Measurements from ENCODE around the gene P2RY6.
A peak's percentile ranks its signal among the peaks of the same experiment; 100 is the strongest.

P2RY6 gene

DNA sequence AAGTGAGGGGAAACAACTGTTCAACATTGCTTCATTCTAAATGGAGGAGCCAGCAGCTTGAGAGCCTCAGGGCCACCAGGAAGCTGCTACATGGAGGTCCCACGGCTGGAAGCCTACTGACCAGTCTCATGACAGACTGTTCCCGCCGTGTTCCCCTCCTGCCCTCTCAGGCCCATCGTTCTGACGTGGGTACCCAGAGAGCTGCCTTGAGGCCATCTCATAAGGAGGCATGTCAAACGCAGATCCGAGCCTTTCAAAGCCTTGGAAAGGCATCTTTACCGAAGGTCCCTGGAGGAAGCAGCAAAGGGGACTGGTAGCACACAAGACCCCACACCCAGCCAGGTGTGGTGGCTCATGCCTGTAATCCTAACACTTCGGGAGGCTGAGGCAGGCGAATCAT lies 27.6 kb downstream of the P2RY6 start:
- no peak for DNase-seq

DNA sequence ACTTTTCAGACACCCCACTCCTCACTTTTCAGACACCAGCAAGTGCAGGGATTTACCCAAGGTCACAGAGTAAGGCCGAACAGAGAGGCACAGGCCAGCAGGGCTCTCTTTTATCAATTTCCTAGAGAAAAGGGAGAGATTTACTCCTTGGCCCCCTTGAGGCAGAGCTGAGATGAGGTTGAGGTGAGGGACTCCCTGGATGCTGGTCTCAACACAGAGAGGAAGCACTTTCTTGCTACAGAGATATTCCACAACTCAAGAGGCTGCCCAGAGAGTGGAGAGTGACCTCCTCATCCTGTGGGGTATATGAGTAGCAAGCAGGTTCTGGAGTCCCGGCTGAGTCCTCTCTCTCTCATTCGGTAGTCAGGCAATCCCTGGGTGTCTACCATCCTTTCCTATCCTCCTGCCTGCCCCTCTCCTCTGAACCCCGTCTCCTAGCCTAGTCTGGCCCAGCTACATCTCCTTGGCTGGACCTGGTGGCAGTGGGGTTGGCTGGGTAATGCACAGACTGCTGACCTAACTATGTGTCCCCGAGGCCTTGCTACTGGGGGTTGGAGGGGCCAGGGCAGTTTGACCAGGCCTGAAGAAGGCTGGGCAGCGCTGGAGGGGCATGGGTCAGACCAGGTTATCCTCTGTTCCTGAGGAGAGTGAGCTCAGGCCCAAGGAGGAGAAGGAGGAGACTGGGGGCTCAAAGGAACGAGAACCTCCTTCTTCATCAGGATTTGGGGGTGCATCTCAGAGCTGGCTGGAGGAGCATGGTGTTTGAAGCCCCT lies 34.1 kb downstream of the P2RY6 start:
- DNase-seq, result no peak

DNA sequence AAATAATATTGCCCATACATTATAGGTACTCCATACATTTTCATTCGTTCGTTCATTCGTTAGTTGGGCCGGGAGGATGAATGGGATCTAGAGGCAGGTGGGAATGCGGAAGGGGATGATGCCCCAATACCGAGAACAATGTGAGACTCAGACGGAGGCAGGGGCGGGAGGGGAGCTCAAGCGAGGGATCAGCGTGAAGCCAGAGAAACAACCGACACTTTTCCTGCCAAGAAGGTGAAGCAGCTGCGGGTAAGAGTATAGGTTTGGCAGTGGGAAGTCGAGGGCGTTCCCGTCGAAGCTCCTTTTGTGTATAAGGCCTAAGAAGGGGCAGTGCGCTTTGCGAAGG lies 34.8 kb downstream of the P2RY6 start:
- DNase-seq, result no peak

DNA sequence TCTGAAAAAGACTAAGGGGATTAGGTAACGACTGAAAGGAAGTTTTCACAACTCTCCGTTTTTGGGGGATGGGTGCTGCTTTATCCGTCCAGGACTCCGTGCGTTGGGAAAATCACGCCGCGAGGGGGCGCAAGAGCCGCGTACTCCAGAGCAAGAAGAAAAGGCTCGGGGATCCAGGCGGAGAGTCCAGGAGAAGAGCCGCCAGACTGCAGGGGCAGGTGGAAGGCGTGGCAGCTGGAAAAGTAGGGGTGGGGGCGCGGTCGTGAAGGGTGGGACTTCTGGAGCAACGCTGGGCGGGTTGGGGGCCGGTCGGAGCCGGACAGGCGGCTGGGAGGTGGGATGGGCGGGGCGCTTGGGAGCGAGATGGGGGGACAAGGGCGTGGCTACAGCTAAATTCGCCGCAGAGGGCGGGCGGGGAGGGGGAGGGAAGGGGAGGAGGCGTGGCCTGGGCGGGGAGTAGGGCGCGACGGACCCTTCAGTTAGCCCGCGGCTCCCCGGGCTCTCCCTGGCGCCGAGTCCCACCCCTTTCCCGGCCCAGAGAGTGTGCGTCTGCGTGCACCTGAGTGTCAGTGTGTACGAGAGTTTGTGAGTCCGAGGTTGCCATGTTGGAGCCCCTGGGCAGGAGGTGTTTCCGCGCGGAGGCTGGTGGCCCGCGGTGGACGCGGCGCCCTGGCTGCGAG lies 35.3 kb downstream of the P2RY6 start:
- DNase-seq, result peak; percentile 87 to 90

DNA sequence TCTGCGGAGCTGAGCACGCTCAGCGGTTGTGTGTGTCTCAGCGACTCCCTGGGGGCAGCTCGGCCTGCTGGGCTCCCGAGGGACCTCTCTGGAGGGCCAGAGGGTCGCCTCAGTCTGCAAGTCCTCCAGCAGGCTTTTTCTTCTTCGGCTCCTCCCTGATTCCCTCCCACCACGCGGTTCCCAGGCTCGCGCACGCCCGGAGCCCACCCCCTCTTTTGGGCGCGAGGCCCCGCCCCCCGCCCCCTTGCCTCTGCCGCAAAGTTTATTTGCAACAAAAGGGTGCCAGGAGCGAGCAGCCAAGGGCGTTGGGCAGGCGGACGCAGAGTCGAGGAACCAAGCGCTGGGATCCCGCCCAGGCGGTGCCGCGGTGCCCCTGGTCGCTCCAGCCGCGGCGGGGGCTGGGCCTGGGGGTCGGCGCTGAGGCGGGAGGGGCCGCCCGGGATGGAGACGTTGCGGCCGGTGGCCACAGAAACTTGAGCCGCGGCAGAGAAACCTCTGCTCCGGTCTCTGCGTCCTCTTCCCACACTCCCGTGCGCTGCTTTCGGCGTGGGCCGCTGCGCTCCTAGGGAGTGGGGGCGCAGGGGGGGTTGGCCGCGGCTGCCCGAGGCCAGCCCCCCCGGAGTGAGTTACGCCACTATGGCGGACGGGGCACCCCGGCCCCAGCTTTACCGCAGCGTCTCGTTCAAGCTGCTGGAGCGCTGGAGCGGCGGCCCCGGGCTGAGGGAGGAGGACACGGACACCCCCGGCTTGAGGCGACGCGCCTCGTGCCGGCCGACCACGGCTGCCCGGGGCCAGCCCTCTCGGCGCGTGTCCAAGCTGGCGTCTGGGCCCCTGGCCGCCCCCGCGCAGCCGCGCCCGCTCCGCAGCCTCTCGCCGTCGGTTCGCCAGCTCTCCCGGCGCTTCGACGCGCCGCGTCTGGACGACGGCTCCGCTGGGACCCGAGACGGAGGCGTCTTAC lies 36.1 kb downstream of the P2RY6 start, which contains the start of gene ARHGEF17:
Gene ARHGEF17, plus strand, starts transcription at position 274 of the 958 bp plus-strand sequence. Its CDS starts 363 bp downstream, at position 637.
- DNase-seq, result peak in 1 of 2 donors; percentile 39

DNA sequence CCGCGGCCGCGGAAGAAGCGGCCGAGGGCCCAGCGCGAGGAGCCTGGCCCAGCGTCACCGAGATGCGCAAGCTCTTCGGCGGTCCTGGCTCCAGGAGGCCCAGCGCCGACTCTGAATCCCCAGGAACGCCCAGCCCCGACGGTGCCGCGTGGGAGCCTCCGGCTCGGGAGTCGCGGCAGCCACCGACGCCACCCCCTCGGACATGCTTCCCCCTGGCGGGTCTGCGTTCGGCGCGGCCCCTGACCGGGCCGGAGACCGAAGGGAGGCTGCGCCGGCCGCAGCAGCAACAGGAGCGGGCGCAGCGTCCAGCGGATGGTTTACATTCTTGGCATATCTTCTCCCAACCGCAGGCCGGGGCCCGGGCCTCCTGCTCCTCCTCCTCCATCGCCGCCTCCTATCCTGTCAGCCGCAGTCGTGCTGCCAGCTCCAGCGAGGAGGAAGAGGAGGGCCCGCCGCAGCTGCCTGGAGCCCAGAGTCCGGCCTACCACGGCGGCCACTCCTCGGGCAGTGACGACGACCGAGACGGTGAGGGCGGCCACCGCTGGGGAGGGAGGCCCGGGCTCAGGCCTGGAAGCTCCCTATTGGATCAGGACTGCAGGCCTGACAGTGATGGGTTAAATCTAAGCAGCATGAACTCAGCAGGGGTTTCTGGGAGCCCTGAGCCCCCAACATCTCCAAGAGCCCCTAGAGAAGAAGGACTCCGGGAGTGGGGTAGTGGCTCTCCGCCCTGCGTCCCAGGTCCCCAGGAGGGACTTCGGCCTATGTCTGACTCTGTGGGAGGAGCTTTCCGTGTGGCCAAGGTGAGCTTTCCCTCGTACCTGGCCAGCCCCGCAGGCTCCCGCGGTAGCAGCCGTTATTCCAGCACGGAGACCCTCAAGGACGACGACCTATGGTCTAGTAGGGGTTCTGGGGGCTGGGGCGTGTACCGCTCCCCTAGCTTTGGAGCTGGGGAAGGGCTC lies 37.1 kb downstream of the P2RY6 start:
- DNase-seq, result peak in 1 of 2 donors; percentile 35

DNA sequence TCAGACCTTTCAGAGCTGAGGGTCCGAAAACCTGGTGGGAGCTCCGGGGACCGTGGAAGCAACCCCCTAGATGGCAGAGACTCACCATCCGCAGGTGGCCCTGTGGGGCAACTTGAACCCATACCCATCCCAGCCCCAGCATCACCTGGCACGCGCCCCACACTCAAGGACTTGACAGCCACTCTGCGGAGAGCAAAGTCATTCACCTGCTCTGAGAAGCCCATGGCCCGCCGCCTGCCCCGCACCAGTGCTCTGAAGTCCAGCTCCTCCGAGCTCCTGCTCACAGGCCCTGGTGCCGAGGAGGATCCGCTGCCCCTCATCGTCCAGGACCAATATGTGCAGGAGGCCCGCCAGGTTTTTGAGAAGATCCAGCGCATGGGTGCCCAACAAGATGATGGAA lies 37.9 kb downstream of the P2RY6 start:
- DNase-seq, result no peak

DNA sequence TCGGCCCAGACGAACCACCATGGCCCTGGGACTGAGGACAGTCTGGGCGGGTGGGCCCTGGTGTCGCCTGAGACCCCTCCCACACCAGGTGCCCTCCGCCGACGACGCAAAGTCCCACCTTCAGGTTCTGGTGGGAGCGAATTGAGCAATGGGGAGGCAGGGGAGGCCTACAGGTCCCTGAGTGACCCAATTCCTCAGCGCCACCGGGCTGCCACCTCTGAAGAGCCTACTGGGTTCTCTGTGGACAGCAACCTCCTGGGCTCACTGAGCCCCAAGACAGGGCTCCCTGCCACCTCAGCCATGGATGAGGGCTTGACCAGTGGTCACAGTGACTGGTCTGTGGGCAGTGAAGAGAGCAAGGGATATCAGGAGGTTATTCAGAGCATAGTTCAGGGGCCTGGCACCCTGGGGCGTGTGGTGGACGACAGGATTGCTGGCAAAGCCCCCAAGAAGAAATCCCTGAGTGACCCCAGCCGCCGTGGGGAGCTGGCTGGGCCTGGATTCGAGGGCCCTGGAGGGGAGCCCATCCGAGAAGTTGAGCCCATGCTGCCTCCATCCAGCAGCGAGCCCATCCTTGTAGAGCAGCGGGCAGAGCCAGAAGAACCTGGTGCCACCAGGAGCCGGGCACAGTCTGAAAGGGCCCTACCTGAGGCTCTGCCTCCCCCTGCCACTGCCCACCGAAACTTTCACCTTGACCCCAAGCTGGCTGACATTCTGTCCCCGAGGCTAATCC lies 38.7 kb downstream of the P2RY6 start:
- DNase-seq, result no peak

DNA sequence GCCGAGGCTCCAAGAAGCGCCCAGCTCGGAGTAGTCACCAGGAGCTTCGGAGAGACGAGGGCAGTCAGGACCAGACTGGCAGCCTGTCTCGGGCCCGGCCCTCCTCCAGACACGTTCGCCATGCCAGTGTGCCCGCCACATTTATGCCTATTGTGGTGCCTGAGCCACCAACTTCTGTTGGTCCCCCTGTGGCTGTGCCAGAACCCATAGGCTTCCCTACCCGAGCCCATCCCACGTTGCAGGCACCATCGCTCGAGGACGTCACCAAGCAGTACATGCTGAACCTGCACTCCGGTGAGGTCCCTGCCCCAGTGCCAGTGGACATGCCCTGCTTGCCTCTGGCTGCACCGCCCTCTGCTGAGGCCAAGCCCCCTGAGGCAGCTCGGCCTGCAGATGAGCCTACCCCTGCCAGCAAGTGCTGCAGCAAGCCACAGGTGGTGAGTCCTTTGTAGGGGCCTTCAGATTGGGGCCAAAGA lies 39.3 kb downstream of the P2RY6 start:
- no peak for DNase-seq

DNA sequence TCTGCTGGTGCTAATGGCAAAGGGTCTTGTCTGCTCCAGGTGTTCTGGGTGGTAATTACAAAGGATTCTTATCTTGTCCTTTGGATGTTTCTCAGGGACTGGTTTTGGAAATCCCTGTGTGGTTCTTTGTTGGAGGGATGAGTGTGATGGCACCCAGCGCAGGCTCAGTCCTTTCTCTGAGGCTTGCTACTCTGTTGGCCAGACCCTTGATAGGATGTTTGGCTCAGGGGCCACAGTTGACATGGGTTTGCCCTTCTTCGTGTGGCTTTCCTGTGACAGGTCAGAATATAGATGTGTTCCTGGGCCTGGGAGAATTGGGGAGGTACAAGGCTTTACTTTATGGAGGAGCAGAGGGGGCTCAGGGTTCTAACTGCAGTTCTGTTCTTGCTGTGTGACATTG lies 39.9 kb downstream of the P2RY6 start:
- no peak for DNase-seq

DNA sequence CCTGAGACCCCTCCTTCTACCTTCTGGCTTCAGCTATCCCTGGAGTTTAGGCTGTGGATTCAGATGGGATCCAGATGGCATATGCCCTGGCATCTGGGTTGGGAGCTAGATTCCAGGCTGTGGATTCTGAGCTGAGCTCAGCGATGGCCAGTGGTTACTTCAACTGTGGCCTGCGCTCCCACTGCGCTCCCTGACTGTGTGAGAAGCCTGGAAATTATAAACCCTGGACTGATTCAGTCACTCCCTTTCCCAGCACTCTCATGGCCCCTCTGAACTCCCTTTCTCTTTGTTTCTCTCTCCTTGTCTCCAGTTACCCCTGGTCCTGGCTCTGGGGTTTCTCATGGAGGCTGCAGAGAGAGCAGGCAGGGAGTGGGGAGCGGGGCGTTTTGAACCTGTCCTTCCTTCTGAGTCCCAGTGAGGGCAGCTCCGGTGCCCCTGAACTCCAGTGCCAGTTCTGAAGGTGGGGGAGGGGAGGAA lies 40.8 kb downstream of the P2RY6 start:
- DNase-seq, result no peak

DNA sequence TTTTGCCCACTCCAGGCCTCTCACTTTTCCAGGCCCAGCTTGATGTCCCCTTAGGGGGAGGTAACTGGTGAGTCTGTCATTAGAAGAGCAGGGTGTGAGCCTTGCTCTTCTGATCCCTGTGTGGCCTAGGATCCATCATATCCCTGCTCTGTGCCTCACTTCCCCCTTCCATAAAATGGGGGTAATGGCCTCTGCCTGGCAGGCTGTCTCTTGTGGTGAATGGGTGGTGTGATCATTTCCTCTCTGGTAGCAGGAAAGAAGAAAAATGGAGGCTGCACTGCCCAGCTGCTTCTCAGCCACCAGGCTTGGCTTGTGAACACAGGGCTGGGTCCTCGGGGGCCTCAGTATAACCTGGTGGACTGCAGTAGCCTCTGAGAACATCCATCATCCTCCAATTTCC lies 41.5 kb downstream of the P2RY6 start:
- DNase-seq, result no peak

DNA sequence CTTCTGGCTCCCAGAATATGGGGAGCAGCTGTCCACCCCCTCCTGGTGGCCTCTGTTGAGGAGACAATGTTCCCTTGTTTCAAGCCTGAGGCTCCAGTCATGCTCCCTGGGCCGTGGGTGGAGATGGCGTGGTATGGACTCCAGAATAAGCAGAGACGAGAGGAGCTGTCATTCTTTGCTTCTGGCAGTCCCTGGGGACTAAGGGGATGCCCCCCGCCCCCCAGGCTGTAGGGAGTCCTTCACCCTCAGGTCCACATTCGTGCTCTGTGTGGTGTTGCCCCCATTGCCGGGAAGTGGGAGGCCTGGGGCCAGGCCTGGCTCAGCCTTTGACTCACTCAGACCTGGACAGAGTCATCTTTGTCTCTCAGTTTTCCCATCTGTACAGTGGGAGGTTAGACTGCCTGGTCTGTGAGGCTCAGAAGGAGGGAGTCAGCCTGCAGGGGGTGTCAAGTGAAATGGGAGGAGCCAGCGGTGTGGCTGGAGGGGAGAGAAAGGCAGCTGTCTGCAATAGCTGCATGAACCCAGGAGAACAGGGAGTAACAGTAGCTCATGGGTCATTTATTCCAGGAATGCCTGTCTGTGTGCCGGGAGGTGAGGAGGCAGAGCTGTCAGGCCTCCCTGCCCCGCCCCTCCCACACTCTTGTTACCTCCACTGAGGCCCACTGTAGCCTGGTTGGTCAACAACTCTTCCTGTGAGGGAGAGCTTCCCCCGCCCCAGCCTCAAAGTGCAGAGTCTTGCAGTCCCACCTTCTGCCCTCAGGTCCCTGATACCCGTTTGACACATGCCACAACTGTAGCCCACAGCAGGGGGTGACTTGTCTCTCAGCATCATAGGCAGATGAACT lies 42.2 kb downstream of the P2RY6 start:
- DNase-seq, result no peak

DNA sequence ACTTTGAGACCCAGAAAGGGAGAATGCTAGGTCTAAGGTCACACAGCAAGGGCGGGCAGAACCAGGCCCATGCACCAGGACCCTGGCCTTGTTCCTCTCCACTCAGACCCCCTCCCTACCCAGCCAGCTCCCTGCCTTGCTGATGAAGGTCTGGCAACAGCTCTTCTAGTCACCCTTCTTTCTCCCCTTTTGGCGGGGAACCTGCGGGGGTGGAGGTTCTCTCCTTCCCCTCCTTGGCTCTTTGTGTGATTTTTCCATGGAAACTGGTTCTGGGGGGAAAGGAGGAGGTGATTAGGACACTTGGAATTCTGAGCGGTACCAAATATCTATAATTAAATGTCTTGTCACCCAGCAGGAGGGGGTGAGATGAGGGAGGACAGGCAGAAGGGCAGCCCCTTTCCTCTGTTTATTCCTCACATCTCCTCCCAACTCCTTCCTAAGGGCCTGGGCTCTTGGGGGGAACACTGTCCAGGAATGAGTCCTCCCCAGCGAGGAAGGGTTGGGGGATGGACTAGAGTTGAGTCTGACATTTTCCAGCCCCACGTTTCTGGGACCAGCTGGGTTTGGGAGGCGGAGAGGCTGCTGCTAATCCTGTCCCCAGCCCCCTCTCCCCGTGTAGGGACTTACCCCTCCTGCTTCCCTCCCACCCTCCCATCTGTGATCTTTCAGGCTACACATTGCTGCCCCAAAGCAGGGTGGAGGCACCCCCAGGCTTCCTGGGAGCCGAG lies 43.3 kb downstream of the P2RY6 start:
- DNase-seq, result no peak

DNA sequence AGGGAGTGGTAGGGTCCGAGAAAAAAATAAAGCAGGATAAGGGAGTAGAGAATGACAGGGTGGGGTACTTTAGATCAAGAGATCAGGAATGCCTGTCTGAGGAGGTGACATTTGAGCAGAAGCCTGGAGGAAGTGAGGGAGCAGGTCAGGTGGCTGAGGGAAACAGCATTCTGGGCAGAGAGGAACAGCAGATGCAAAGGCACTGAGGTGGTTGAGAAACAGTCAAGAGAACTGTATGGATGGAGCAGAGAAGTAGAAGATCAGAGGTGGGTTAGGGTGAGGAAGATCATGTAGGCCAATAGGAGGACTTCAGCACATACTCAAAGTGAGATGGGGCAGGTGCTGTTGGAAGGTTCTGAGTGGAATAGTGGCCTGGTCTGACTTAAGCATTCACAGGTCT lies 44.3 kb downstream of the P2RY6 start:
- DNase-seq, result no peak

DNA sequence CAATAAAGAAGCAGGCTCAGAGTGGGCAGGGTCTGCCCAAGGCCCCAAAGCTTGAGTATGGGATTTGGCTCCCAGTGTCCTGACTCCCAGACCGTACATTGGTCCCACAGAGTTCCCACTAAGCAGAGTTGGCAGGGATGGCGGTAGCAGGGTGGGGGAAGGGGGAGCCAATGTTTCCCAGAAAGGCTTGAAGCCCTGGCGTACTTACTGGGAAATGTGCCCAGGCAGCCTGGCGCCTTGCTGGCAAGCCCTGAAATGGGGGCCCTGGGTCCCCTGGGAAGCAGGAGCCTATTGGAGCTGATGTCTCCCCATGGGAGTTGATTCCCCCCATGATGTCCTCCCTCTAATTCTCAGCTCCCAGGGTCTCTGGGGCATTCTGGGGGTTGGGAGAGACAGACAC lies 45.2 kb downstream of the P2RY6 start:
- no peak for DNase-seq

DNA sequence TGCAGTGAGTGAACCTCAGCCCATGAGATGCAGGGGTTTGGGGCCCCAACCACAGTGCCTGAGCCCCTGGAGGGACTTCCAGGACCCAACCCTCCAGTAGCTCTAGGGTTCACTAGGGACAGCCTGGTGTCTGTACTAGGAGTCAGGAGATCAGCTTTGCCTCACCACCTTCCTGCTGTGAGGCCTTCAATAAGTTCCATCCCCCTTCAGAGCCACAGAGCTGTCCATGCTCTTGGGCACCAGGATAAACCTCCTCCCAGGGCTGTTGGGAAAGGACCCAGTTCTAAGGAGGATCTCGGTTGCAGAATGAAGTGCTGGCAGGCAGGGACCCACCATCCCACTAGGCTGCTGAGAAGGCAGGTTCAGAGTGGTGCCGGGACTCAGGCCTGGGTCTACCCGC lies 45.7 kb downstream of the P2RY6 start:
- no peak for DNase-seq

DNA sequence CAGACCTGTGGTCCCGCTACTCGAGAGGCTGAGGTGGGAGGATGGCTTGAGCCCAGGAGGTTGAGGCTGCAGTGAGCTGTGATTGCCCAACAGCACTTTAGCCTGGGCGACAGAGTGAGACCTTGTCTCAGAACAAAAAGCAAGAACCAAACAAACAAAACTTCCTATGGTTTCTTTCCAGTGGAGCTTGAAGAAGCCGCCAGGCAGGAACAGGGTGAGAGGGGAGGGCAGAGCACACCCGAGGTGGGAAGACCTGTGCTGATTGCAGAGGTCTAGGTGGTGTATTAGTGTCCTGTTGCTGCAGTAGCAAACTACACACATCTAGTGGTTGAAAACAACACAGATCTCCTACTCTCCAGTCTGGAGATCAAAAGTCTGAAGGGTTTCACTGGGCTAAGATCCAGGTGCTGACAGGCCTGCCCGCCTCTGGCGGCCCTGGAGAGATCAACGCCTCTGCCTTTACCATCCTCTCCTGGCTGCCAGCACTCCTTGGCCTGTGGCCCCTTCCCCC lies 46.4 kb downstream of the P2RY6 start:
- no peak for DNase-seq

Measured in CD4-positive, alpha-beta T cell treated with Interferon alpha-2 for 1 hour (primary cell).